Effector memory CD8-positive, alpha-beta T cell (primary cell): ENCODE data around the gene PDLIM4.

Experiments used
- ATAC-seq: fragments of 150-1000 bp; cut with Tn5 transposase; replicated peaks from 2 replicates; pipeline ENCODE4 v1.10.0; 2021; ENCODE audit warnings: mild to moderate bottlenecking, moderate library complexity
- DNase-seq, 3 experiments: peaks; one replicate each; pipeline ENCODE4 v3.0.0; 2021
- H3K27ac Mint-ChIP-seq, 2 donors: one replicate each; pipeline ENCODE4 v1.8.0; 2022; ENCODE audit warnings: mild to moderate bottlenecking in 2 of 2, mixed read lengths in 2 of 2, moderate library complexity in 2 of 2
- H3K27me3 Mint-ChIP-seq, 2 donors: one replicate each; pipeline ENCODE4 v1.8.0; 2022; ENCODE audit warnings: mixed read lengths in 2 of 2
- H3K36me3 Mint-ChIP-seq: one replicate; pipeline ENCODE4 v1.8.0; 2022; ENCODE audit warnings: mild to moderate bottlenecking, moderate library complexity, mixed read lengths; ENCODE audit not compliant: insufficient read depth
- H3K4me1 Mint-ChIP-seq, 2 donors: one replicate each; pipeline ENCODE4 v1.8.0; 2022; ENCODE audit warnings: low read depth in 2 of 2, mixed read lengths in 2 of 2
- H3K4me3 Mint-ChIP-seq, 2 donors: one replicate each; pipeline ENCODE4 v1.8.0; 2022; ENCODE audit warnings: mild to moderate bottlenecking in 2 of 2, mixed read lengths in 2 of 2, moderate library complexity in 2 of 2
- H3K9me3 Mint-ChIP-seq, 2 donors: one replicate each; pipeline ENCODE4 v1.8.0; 2022; ENCODE audit warnings: mixed read lengths in 2 of 2

Gene PDLIM4

GRCh38 chr5:132313961-132314432 is 56.5 kb downstream of the PDLIM4 start:
- Mint-ChIP-seq H3K27me3 (no peaks in the 10 kb centered on the region), H3K9me3 (no peaks in the 10 kb centered on the region), H3K4me1 (no peaks in the 10 kb centered on the region), H3K27ac (no peak overlapping the region), H3K4me3 (no peak overlapping the region), H3K36me3 (no peaks in the 10 kb centered on the region)
- no peak for ATAC-seq
- no peak for DNase-seq

GRCh38 chr5:132315529-132316067 is 58.1 kb downstream of the PDLIM4 start:
- Mint-ChIP-seq H3K4me3 (no peak overlapping the region), H3K27me3 (no peaks in the 10 kb centered on the region), H3K27ac (no peak overlapping the region), H3K9me3 (no peaks in the 10 kb centered on the region), H3K36me3 (no peaks in the 10 kb centered on the region), H3K4me1 (no peaks in the 10 kb centered on the region)
- DNase-seq, result no peak
- no peak for ATAC-seq

GRCh38 chr5:132319975-132320374 is 62.5 kb downstream of the PDLIM4 start:
- Mint-ChIP-seq H3K27ac (no peak overlapping the region), H3K36me3 (no peaks in the 10 kb centered on the region), H3K27me3 (no peaks in the 10 kb centered on the region), H3K4me1 (no peaks in the 10 kb centered on the region), H3K4me3 (no peak overlapping the region), H3K9me3 (no peaks in the 10 kb centered on the region)
- no peak for ATAC-seq
- DNase-seq, result no peak

GRCh38 chr5:132321109-132321721 is 63.7 kb downstream of the PDLIM4 start:
- no peak for ATAC-seq
- H3K4me3 Mint-ChIP-seq, result no peak overlapping the region
- H3K36me3 Mint-ChIP-seq, result no peaks in the 10 kb centered on the region
- DNase-seq, result no peak
- no peaks in the 10 kb centered on the region for H3K9me3 Mint-ChIP-seq
- no peak overlapping the region for H3K27ac Mint-ChIP-seq
- H3K4me1 Mint-ChIP-seq, result peaks cover 0 to 1% of the 10 kb centered on the region in 2 donors
- no peaks in the 10 kb centered on the region for H3K27me3 Mint-ChIP-seq

- Mint-ChIP-seq H3K9me3 (no peaks in the 10 kb centered on the region), H3K27me3 (no peaks in the 10 kb centered on the region), H3K4me3 (no peak overlapping the region), H3K36me3 (no peaks in the 10 kb centered on the region), H3K4me1 (peaks cover 0 to 1% of the 10 kb centered on the region in 2 donors), H3K27ac (no peak overlapping the region)
- ATAC-seq (no peak), DNase-seq (no peak)
Measured at GRCh38 chr5:132322266-132322665, 64.8 kb downstream of the PDLIM4 start.
